Retina (tissue), 1 donor: Measurements from ENCODE around the gene SLC47A2.

ENCODE experiments used
- DNase-seq: peaks from one replicate; pipeline ENCODE4 v3.0.0-alpha.2; 2016

The SLC47A2 gene

DNA sequence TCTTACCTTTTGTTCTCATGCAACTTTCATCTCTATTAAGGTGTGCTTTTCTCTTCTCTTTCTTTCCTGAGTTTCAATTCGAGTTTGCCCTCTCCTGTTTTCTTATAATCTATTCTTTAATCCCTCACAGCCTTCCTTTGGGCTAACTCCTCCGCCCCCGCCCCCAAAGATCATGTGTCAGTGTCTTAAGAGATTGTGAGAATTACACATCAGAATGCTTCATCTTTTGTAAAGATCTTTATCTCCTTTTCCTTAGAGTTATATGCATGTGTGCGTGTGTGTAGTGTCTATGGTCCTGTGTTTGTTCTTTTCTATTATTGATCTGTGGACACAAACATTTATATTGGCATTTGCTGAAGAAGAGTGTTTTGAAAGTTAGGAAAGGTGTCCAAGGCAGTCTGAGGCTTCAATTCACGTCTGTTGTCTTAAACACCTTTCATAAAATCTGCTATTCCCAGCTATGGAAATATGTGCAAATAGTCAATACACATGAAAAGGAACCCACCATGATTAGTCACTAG is 74.0 kb downstream of the SLC47A2 start:
- no peak for DNase-seq

DNA sequence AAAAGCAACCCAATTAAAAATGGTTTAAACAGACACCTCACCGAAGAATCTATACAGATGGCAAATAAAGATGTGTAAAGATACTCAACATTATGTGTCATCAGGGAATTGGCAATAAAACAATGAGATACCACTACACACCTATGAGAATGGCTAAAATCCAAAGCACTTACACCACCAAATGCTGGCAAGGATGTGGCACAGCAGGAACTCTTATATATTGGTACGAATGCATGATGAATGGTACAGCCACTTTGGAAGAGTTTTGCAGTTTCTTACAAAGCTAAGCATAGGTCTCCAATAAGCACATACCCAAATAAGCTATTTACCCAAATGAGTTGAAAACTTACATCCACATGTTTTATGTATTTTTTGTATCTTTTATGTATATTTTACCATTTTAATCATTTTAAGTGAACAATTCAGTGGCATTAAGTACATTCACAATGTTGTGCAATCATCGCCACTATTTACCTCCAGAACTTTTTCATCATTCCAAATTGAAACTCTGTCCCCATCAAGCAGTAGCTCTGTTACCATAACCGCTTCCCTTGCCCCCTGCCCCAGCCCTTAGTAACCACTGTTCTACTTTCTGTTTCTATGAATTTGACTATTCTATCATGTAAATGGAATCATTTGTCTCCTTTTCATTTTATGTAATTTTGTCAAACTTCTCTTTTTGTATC is 74.6 kb downstream of the SLC47A2 start:
- no peak for DNase-seq

DNA sequence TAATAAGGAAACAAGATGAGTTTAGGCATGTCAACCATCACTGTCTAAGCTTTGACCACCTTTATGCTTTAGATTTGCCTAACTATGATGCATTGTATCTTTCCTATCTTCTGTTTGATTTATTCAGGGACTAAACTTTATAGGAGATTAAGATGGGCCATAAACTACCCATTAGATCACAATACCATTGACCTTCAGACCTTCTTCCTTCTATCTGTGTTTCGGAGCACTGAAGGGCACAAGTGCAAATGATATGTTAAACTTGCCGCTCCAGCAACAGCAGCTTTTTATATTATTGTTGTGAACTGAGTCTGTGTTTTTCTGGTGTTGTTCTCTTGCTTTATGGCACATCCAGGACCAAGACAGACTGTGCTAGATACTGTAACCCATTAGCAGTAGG is 84.5 kb downstream of the SLC47A2 start:
- DNase-seq, result no peak

GRCh38 chr17:19630661-19631060 is 85.7 kb downstream of the SLC47A2 start:
- DNase-seq, result no peak

- DNase-seq, result no peak
These were observed 86.3 kb downstream of the SLC47A2 start for GRCh38 chr17:19630035-19630434.

DNA sequence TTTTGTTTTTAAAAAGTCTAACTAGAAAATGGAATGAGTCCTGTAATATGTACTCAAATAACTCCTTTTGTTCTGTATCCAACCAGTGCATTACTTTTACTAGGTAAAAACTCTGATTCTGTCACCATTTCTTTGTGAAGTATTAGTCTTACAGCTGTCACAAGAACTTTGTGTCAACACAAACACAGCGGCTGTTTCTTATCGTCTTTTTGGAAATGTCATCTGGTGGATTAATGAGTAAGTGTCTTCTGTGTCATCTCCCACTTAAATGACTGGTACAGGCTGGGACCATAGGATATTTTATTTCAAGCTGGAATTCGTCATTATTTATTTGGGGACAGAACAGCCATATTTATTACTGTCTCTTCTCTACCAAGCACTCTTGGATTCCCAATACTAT is 86.9 kb downstream of the SLC47A2 start:
- no peak for DNase-seq
